Suprapubic skin (tissue), 4 donors: ENCODE data around the gene PPP1CA.

Experiments
- POLR2A ChIP-seq, 2 donors: fragments of 450-650 bp; IDR thresholded peaks; one replicate each; pipeline ENCODE4 v1.6.1; 2017; ENCODE audit warnings: antibody characterized with exemption in 2 of 2, mild to moderate bottlenecking in 2 of 2, moderate library complexity in 2 of 2
- POLR2AphosphoS5 ChIP-seq, 3 donors: sonication (generic); formaldehyde crosslinking; IDR thresholded peaks; one replicate each; pipeline ENCODE4 v1.6.1; 2017; ENCODE audit warnings: antibody characterized with exemption in 3 of 3
- TF ChIP-seq, protein P1 (sequence below), 2 donors: fragments of 200-600 bp in 1 of 2; fragments of 450-650 bp in 1 of 2; sonication (generic) in 1 of 2; IDR thresholded peaks; one replicate each; pipeline ENCODE4 v1.5.1; 2016 to 2019; ENCODE audit warnings: antibody characterized with exemption in 2 of 2, mild to moderate bottlenecking in 1 of 2, moderate library complexity in 1 of 2

DNA sequence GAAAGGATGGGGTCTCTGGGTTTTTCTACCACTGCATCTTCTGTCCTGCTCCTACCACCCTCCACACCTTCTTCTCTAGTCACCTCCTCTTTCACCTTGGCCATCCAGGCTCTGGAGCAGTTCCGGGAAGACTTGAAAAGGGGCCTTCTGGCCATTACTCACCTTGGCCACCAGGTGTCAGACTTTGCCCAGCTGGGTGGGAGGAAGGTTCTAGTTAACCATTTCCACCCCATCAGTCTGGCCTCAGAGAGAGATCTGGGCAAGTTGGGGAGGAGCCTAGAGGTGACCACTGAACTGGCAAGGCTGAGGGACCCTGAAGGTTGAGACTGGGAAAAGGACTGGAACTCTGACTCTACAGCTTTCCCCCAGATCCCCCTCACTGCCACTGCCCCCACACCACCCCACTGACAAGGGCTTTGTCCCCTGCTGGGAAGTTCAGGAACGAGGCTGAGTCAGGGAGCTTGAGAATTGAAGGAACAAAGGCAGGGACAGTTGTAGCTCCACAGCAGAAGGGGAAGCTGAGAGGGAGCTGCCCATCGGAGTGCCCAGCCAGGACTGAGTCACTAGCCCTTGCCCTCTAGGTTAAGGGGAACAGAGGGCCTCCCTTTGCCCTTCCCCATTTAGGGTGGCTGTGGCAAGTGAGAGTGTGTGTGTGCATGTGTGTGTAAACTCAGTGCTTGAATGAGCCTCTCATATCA is 44.6 kb downstream of the PPP1CA start:
- TF ChIP-seq, protein P1, sequence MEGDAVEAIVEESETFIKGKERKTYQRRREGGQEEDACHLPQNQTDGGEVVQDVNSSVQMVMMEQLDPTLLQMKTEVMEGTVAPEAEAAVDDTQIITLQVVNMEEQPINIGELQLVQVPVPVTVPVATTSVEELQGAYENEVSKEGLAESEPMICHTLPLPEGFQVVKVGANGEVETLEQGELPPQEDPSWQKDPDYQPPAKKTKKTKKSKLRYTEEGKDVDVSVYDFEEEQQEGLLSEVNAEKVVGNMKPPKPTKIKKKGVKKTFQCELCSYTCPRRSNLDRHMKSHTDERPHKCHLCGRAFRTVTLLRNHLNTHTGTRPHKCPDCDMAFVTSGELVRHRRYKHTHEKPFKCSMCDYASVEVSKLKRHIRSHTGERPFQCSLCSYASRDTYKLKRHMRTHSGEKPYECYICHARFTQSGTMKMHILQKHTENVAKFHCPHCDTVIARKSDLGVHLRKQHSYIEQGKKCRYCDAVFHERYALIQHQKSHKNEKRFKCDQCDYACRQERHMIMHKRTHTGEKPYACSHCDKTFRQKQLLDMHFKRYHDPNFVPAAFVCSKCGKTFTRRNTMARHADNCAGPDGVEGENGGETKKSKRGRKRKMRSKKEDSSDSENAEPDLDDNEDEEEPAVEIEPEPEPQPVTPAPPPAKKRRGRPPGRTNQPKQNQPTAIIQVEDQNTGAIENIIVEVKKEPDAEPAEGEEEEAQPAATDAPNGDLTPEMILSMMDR (IDR thresholded peaks at IDR 0.05): peak; percentile 86 to 88
- TF ChIP-seq POLR2A (IDR thresholded peaks at IDR 0.05) (no peak), POLR2AphosphoS5 (IDR thresholded peaks at IDR 0.05) (peak in 1 of 3 donors; percentile 35)
